ENCODE data around the gene GAP43.

Gene GAP43, protein sequence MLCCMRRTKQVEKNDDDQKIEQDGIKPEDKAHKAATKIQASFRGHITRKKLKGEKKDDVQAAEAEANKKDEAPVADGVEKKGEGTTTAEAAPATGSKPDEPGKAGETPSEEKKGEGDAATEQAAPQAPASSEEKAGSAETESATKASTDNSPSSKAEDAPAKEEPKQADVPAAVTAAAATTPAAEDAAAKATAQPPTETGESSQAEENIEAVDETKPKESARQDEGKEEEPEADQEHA

DNA sequence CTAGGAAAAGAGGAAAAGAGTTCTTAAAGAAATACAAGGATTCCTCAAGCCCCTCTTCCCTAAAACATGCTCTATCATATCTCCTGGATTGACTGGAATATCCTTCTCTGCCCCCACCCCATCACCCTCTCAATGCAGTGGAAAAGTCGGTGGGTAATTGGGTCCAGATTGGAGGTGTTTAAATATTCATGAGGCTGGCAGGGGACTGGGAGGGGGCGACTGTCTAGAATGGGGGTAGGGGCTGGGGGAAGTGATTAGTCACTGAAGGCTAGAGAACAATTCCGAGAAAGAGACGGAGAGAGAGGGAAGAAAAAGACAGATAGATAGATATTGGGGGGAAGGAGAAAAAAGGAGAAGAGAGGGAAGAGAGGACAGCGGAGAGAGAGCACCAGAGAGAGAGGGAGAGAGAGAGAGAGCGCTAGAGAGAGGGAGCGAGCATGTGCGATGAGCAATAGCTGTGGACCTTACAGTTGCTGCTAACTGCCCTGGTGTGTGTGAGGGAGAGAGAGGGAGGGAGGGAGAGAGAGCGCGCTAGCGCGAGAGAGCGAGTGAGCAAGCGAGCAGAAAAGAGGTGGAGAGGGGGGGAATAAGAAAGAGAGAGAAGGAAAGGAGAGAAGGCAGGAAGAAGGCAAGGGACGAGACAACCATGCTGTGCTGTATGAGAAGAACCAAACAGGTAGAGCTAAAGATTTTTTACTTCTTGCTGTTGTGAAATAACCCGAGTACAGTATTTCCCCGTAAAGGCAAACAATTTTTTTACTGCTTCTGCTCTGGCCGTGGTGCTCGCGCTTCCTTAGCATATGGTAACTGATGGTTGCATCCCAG lies at the start of gene GAP43:
GAP43 (plus strand) TSS at position 467 of the 825 bp plus-strand sequence; CDS start at position 647, 180 bp downstream.
- DNase-seq (ENCODE audit: low read depth, low spot score) = no peak

DNA sequence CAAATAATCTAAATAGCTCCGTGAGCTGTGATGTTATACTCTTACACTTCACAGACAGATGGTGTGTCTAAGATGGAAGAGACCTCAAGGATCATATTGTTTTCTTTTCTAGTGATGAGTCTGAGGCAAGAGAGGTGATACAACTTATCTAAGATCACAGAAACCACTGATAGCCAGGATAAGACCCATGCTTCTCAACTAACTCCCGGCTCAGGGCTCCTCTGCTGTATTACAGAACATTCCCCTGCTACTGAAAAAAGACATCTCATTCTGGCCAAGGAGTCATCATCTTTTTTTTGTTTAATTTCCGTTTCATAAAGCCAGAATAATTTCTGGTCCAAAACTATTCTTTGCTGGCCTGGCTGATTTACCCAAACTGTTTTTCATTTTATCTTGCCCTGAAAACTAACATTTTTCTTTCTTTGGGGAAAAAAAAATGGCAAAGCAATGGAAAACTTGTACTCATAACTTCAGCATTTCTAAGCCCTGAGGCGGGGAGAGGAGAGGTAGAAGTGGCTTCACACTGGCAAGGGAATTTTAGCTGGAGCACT lies 46.9 kb upstream of the GAP43 start:
- DNase-seq (ENCODE audit: low read depth, low spot score) = no peak

GRCh38 chr3:115577000-115577399 lies 46.3 kb upstream of the GAP43 start:
- DNase-seq (ENCODE audit: low read depth, low spot score) = no peak

DNA sequence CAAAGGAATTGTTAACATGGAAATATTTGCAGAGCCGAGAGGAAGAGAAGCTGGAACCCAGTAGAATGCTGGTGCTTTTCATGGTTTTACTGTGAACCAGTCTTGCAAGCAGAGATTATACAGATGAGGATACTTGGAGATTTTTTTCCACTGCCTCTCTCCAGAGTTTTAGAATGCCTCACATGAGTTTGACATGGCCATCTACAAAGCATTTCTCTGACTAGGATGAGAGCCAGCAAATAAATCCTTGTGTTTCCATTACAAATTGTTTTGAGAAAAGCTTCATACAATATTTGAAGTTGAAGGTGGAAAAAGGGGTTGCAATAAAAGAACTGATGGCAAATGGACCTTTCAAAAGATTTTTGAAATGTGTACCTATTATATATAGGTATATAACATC lies 45.0 kb upstream of the GAP43 start:
- no peak for DNase-seq (ENCODE audit: low read depth, low spot score)

DNA sequence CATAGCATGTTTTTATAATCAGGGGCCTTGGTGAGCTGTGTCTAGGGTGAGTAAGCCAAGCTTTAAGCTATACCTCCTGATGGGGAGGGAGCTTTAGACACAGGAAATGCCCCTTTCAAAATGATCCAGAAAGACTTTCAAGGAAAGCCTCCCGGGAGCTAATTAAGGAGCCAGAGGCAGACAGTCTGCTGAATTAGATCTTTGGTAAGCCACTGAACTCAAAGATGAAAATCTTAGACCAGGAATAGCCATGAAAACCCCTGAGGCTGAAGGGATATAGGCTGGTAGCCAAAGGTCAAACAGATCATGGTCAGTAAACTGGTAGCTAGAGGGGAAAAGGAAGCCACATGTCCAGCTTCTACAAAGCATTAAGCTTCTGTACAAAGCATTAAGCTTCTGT lies 42.7 kb upstream of the GAP43 start:
- DNase-seq (ENCODE audit: low read depth, low spot score) = no peak

DNA sequence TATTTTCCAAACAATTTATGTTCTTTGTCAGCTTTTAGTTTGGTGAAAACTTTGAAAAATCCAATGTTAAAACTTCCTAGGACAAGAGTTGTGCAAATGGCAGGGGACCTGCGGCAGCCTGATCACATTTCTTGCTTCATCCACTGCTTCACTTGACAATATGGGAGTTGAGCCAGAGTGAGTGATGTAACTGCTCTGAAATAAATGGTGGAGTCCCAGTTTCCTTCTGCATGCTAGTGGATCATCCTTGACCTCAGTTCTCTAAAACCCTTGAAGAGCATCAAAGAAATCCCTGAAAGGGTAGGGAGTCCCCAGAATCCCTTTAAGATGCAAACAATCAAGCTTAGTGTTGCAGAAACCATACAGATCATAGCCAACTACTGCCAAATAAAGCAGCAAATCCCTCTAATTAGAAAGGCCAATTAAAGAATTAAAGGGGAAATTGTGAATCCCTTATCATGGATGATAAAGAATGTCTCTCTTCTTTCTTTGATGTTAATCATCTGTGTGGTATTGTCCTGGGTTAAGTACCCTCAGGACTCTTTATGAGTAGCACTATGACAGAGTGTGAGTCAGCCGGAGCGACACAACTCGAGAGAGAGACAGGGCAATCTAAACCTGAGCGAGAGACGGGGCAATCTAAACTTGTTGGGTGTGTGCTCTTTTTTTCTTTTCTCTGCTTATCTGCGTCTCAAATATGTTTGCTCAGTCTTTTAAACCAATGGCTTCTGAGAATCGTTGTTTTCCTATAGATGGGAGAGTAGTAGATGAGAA lies 41.8 kb upstream of the GAP43 start:
- DNase-seq (ENCODE audit: low read depth, low spot score) = no peak

DNA sequence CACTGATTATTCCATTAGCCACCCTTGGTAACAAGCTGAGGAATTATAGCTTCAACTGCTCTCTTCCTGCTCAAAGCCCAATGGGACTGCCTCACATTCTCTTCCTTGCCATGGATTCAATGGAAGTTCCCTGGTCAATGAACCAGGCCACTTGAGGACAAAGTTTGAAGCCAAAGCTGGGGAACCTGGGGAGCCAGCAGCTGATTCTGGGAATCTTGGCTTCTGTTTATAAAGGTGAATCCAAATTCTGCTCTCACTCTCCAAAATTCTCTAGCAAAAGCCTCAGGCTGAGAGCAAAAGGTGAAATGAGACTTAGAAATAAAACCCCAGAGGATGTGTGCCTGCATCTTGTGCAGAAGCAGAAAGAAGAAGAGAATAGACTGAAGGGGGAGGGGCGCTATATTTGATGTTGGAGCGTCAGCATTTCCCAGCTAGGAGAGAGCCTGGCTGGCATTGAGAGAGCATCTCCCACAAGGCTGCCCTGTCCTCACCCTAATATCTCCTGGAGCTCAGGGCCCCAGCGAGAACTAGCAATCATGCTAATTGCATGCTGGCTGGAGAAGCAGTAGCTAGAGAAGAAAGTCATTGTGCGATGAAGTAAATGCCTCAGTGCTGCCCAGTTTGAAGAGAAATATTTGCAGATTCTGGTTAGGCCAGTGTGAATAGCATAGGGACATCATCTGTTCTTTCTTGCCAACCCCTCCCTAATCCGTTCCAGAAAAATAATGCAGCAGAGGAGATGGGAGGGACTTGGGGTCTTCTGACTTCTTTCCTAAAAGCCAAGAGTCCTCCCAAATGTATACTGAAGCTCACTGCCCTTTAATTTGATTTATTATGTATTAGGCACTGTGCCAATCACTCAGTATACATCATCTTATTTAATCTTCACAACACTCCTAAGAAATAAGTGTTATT lies 34.9 kb upstream of the GAP43 start:
- DNase-seq (ENCODE audit: low read depth, low spot score) = no peak

- DNase-seq (ENCODE audit: low read depth, low spot score) = no peak
Measured at GRCh38 chr3:115590873-115591272, 32.4 kb upstream of the GAP43 start.

DNA sequence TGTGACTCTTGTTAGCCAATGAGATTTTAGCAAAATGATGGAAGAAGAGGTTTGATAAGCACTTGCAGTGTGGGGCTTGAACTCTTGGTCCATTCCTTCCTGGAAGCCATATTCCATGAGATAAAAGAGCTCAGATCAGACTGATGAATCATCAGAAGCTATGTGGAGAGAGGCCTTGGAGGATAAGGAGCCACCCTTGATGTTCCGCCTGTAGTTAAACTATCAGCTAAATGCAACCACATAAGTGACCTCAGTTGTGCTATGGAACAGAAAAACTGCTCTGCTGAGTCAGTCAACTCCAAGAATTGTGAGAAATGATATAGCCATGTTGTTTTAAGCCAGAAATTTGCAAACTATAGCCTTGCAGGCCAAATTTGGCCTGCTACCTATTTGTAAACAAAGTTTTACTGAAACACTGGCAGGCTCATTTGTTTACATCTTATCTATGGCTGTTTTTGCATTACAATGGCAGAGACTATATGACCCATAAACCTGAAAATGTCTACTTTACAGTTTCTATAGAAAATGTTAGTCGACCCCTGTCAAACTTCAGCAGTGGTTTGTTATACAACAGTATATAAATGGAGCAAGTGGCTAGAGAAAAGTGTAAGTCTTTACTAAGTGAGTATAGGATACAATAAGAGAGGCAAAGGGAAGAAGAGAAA lies 27.6 kb upstream of the GAP43 start:
- no peak for DNase-seq (ENCODE audit: low read depth, low spot score)

DNA sequence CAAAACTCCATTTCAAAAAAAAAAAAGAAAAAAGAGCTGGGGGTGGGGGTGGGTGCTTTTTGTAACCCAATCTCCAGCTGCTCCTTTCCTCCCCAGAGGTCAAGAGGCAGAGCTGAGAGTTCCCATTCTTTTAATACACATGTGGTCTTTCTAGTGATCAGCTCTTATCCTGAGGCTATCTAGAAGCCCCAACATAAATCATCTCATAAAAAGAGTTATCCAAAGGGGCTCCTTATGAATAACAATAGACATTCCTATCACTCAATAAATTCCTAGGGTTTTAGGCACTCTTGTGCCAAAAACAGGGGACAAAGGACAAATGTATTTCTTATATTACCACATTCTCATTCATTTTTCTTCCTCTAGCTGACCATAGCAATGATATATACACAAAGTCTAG lies 25.1 kb upstream of the GAP43 start:
- DNase-seq (ENCODE audit: low read depth, low spot score) = no peak

DNA sequence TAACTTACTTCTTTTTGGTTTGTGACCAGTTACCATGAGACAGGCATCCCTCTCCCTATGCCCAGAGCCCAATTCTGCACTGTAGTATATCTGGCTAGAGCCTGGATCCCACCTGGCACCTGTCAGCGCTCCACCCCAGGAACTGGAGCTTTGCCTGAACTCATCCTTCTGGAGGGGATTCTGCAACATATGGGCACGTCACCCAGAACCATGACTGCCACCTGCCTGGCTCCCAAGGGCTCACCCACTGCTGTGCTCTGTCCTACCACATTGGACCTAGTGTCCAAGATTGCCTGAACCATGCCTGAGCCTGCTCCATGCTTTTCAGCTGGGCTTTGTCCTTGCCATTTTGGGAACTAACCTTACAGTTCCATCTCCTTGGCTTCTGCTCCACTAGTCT lies 21.1 kb upstream of the GAP43 start:
- DNase-seq (ENCODE audit: low read depth, low spot score) = no peak

DNA sequence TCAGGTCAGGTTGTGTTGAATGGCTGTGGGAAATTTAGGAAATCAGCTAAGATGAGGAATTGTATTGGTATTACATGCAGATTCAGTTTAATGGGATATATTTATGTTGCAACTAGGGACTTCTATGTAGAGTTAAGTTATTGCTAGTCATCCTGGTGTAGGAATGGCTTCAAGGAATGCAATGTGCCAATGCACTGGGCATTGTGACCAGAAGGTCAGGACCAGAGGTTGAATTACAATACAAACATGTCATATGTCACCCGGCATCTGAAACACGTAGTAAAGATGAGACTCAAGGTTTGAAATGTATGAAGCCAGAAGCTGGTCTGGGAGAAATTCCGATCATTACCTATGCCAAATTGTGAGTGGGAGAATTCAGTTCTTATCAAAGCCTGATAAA lies 11.7 kb upstream of the GAP43 start:
- DNase-seq (ENCODE audit: low read depth, low spot score) = no peak

DNA sequence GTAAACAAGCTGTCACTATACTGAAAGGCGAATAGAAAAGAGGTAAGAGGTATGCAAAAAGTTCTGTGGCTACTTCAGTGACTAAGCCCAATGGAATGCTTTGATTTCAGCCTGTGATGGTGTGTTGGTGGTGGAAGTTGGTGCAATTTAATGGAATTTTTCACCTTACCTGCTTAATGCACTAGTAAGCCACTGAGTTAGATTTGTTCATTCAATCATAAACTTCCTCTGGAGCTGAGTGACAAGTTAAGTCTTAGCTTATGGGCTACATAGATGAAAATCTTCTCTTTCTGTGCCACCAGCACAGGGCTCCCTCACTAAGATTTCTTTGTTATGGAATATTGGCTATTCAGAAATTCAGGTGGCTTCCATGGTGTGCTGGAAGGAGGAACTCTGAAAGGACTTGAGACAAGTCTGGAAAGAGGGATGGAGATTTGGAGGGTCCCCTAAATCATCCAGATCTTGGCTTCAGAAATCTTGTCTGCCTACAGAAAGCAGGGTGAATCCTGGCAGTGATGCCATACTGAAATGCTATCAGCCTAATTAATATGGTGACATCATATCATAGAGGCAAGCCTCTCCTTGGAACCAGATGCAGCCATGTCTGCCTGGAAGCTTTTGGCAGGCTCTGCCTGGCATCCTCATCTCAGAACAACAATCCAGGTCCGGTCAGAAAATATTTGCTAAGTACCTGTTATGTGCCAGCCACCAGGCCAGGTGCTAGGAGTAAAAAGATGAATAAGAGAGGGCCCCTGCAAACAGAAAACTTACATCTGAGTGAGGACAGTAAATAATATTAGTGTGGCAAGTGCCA lies 8.1 kb upstream of the GAP43 start:
- no peak for DNase-seq (ENCODE audit: low read depth, low spot score)

- no peak for DNase-seq (ENCODE audit: low read depth, low spot score)
Measured at GRCh38 chr3:115616461-115616860, 6.8 kb upstream of the GAP43 start.

DNA sequence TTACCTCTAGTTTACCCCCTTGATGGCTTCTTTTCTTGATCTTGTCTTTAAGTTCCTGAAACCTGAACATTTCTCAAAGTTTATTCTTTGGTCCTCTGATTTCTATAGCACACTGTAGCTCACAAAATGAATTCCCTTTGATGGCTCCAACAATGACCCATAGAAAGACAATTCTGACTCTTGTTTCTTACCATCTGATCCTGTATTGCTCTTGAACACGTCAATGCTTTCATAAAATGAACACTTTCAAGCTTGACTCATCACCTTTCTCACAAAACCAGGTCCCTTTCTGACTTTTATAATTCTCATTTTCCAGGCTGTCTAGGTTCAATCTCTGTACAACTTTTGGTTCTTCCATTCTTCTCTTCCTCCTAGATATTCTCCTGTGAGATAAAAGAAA lies 5.7 kb upstream of the GAP43 start:
- DNase-seq (ENCODE audit: low read depth, low spot score) = no peak

- DNase-seq (ENCODE audit: low read depth, low spot score) = no peak
Measured at GRCh38 chr3:115624029-115624741, 875 bp downstream of the GAP43 start.

GRCh38 chr3:115624901-115625300 lies 1.6 kb downstream of the GAP43 start:
- no peak for DNase-seq (ENCODE audit: low read depth, low spot score)

DNA sequence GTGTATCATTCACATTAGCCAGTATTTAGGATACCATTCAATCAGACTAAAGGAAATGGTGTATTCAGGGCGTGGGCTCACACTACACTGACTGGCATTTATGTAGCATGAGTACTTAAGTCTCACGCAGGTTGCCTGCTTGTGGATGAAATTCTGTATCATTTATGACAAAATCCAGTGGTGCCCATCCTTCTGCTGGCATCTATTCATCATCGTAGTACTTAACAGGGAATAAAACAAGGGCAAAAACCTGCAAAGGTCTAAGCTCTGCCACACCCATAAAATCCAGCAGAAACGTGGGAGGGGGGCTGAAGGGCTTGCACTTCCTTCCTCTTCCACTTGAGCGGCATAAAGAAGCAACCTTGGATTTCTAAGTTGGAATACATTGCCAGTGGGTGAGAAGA lies 2.7 kb downstream of the GAP43 start:
- DNase-seq (ENCODE audit: low read depth, low spot score) = no peak

- no peak for DNase-seq (ENCODE audit: low read depth, low spot score)
Measured at GRCh38 chr3:115626721-115627120, 3.4 kb downstream of the GAP43 start.
